GM12878 (cell line): Measurements from ENCODE around the gene DNAAF2. TPM values are rescaled to one million over a fixed set of nuclear protein-coding genes. Genes with fewer than 3 reads are reported as not detected.

Experiments
- BRCA1 ChIP-seq: IDR thresholded peaks from 2 replicates; pipeline ENCODE4 v1.6.1; 2011; ENCODE audit warnings: low read depth, low read length, improper control_type of control experiment
- CUX1 ChIP-seq: IDR thresholded peaks from 2 replicates; pipeline ENCODE4 v1.6.1; 2012; ENCODE audit warnings: improper control_type of control experiment, low read depth, low read length; ENCODE audit not compliant: insufficient replicate concordance
- E4F1 ChIP-seq: fragments of 450-650 bp; IDR thresholded peaks from 2 replicates; pipeline ENCODE4 v1.6.1; 2018; ENCODE audit warnings: borderline replicate concordance, mild to moderate bottlenecking; ENCODE audit not compliant: partially characterized antibody
- EED ChIP-seq: sonication (generic); IDR thresholded peaks from 2 replicates; pipeline ENCODE4 v1.6.1; 2016; ENCODE audit warnings: antibody characterized with exemption, low read depth
- FOXM1 ChIP-seq: IDR thresholded peaks from 2 replicates; pipeline ENCODE4 v1.6.1; 2012; ENCODE audit warnings: low read depth, mild to moderate bottlenecking, inconsistent platforms, low read length, moderate library complexity
- IKZF2 ChIP-seq, 2 experiments: fragments of 450-650 bp; IDR thresholded peaks; 2 replicates each; pipeline ENCODE4 v1.6.1; 2017; ENCODE audit warnings: mild to moderate bottlenecking in 2 of 2, moderate library complexity in 2 of 2
- KLF5 ChIP-seq: fragments of 450-650 bp; IDR thresholded peaks from 2 replicates; pipeline ENCODE4 v1.6.1; 2014; ENCODE audit warnings: mild to moderate bottlenecking; ENCODE audit not compliant: partially characterized antibody
- NR2C1 ChIP-seq: fragments of 450-650 bp; IDR thresholded peaks from 2 replicates; pipeline ENCODE4 v1.6.1; 2017; ENCODE audit warnings: antibody characterized with exemption, mild to moderate bottlenecking, moderate library complexity
- NR2F1 ChIP-seq: fragments of 450-650 bp; conservative IDR thresholded peaks from 2 replicates; pipeline ENCODE4 v1.6.1; 2017; ENCODE audit warnings: mild to moderate bottlenecking
- PKNOX1 ChIP-seq: fragments of 450-650 bp; IDR thresholded peaks from 2 replicates; pipeline ENCODE4 v1.6.1; 2016; ENCODE audit warnings: mild to moderate bottlenecking
- PML ChIP-seq: IDR thresholded peaks from 2 replicates; pipeline ENCODE4 v1.6.1; 2012; ENCODE audit warnings: low read length, inconsistent platforms
- POU2F2 ChIP-seq: IDR thresholded peaks from 3 replicates; pipeline ENCODE4 v1.6.1; 2011; ENCODE audit warnings: low read depth, mild to moderate bottlenecking, low read length, borderline replicate concordance
- SMAD1 ChIP-seq: fragments of 450-650 bp; IDR thresholded peaks from 2 replicates; pipeline ENCODE4 v1.6.1; 2018; ENCODE audit warnings: mild to moderate bottlenecking, low read depth; ENCODE audit not compliant: partially characterized antibody
- SREBF2 ChIP-seq: IDR thresholded peaks from 2 replicates; pipeline ENCODE4 v1.6.1; 2012; ENCODE audit warnings: mild to moderate bottlenecking, low read length
- SUZ12 ChIP-seq: fragments of 200-600 bp; sonication (generic); IDR thresholded peaks from one replicate; pipeline ENCODE4 v1.6.1; 2018; ENCODE audit warnings: antibody characterized with exemption, mild to moderate bottlenecking; ENCODE audit not compliant: unreplicated experiment
- TAF1 ChIP-seq: IDR thresholded peaks from 2 replicates; pipeline ENCODE4 v1.6.1; 2011; ENCODE audit warnings: mild to moderate bottlenecking, low read depth, low read length, borderline replicate concordance
- TBL1XR1 ChIP-seq: IDR thresholded peaks from 2 replicates; pipeline ENCODE4 v1.6.1; 2012; ENCODE audit warnings: low read depth, low read length, improper control_type of control experiment
- TCF3 ChIP-seq: IDR thresholded peaks from 2 replicates; pipeline ENCODE4 v1.6.1; 2012; ENCODE audit warnings: low read depth, mild to moderate bottlenecking, low read length, borderline replicate concordance; ENCODE audit not compliant: insufficient read depth
- YY1 ChIP-seq: IDR thresholded peaks from 2 replicates; pipeline ENCODE4 v1.6.1; 2011; ENCODE audit warnings: low read depth, mild to moderate bottlenecking, low read length
- polyA plus RNA-seq, 11 experiments: library from polyadenylated mRNA; depleted of rRNA in 4 of 11; unstranded in 6 of 11; stranded (reverse) in 5 of 11; fragments of >200 nt; fragmentation: Nextera tagmentation in 4 of 11; fragmentation: Illumina TruSeq in 1 of 11; extraction: Ambion mirVana in 4 of 11; extraction: Trizol in 1 of 11; gene quantifications; 1 replicate in 1 of 11; 2 replicates in 10 of 11; pipeline versions ENCODE4 v1.2.1 to v1.2.3, GENCODE V29; 2011 to 2016; ENCODE audit warnings: inconsistent platforms in 2 of 11, missing spikeins in 2 of 11, low read depth in 1 of 11
- total RNA-seq, 4 experiments: library from RNA; depleted of rRNA in 3 of 4; stranded (reverse); fragments of >200 nt in 3 of 4; fragmentation: Illumina TruSeq in 1 of 4; extraction: Trizol in 1 of 4; gene quantifications; 2 replicates each; pipeline versions ENCODE4 v1.2.1 to v1.2.3, GENCODE V29; 2013 to 2021

The DNAAF2 gene
- total and polyA plus RNA-seq, 10 of the 15 experiments (the other 5 are each of a cell fraction or from before 2014, with no cell fraction given): 5.7 to 24.7 (median 10.8) TPM

GRCh38 chr14:49598485-49599300 is 36.4 kb downstream of the DNAAF2 start, which contains the start of gene LRR1 (continued):
- TF ChIP-seq PML (no peak; the same call in none of the 2 replicates), IKZF2 (IDR thresholded peaks at IDR 0.05) (peak; percentile 58 to 87; a peak in 3 of 4 replicates), SREBF2 (no peak), SMAD1 (no peak), KLF5 (peak; percentile 67), FOXM1 (no peak), NR2F1 (no peak), TCF3 (peak; percentile 91), CUX1 (no peak), BRCA1 (peak; percentile 53; the same call in 1 of the 2 replicates), POU2F2 (peak; percentile 44; the same call in 2 of the 3 replicates), TBL1XR1 (no peak), E4F1 (peak; percentile 69), YY1 (peak; percentile 96), SUZ12 (no peak), PKNOX1 (peak; percentile 83), TAF1 (peak; percentile 95), EED (peak; percentile 61), NR2C1 (no peak; the same call in 1 of the 2 replicates)
